K562 (cell line): ENCODE data around the gene PNP. TPM values are rescaled to one million over a fixed set of nuclear protein-coding genes. Genes with fewer than 3 reads are reported as not detected.
A peak's percentile ranks its signal among the peaks of the same experiment; 100 is the strongest.

Experiments used
- ASH1L ChIP-seq: fragments of 450-650 bp; IDR thresholded peaks from 2 replicates; pipeline ENCODE4 v1.6.1; 2018; ENCODE audit warnings: borderline replicate concordance, mild to moderate bottlenecking, low read depth; ENCODE audit not compliant: partially characterized antibody
- ATF3 ChIP-seq, 2 experiments: fragments of 450-650 bp in 1 of 2; sonication (generic) in 1 of 2; formaldehyde crosslinking in 1 of 2; IDR thresholded peaks in 1 of 2; conservative IDR thresholded peaks in 1 of 2; 2 replicates each; pipeline versions ENCODE4 v1.6.1 to v1.8.1; 2016 to 2023; ENCODE audit warnings: mild to moderate bottlenecking in 2 of 2, moderate library complexity in 2 of 2, inconsistent platforms in 1 of 2, missing genetic modification reagents in 1 of 2
- CBX2 ChIP-seq: fragments of 200-600 bp; sonication (generic); IDR thresholded peaks from one replicate; pipeline ENCODE4 v1.6.1; 2012; ENCODE audit warnings: mild to moderate bottlenecking, low read length, inconsistent platforms; ENCODE audit not compliant: insufficient read depth, poor library complexity, severe bottlenecking
- CREM ChIP-seq: IDR thresholded peaks from 2 replicates; pipeline ENCODE4 v1.6.1; 2014; ENCODE audit warnings: antibody characterized with exemption, low read depth
- CUX1 ChIP-seq: fragments of 200-800 bp; sonication (Bioruptor generic); IDR thresholded peaks from 2 replicates; pipeline ENCODE4 v1.6.1; 2016; ENCODE audit warnings: missing genetic modification characterization, missing compliant biosample characterization
- ETV6 ChIP-seq, 3 experiments: fragments of 150-350 bp in 1 of 3; sonication (generic) in 1 of 3; formaldehyde crosslinking in 1 of 3; IDR thresholded peaks; 2 replicates each; pipeline versions ENCODE4 v1.6.1 to v1.8.0; 2014 to 2022; ENCODE audit warnings: borderline replicate concordance in 2 of 3, low read depth in 2 of 3, antibody characterized with exemption in 1 of 3, low read length in 1 of 3, mild to moderate bottlenecking in 1 of 3, missing genetic modification reagents in 1 of 3
- HMBOX1 ChIP-seq: sonication (generic); IDR thresholded peaks from 2 replicates; pipeline ENCODE4 v1.6.1; 2016
- L3MBTL2 ChIP-seq: fragments of 450-650 bp; IDR thresholded peaks from 2 replicates; pipeline ENCODE4 v1.6.1; 2016; ENCODE audit warnings: mild to moderate bottlenecking, moderate library complexity
- NELFE ChIP-seq: IDR thresholded peaks from 2 replicates; pipeline ENCODE4 v1.6.1; 2011; ENCODE audit warnings: mild to moderate bottlenecking; ENCODE audit not compliant: insufficient read depth, insufficient read length
- PHB2 ChIP-seq: fragments of 450-650 bp; IDR thresholded peaks from 2 replicates; pipeline ENCODE4 v1.6.1; 2017; ENCODE audit warnings: low read depth
- RBBP5 ChIP-seq: fragments of 200-600 bp; sonication (generic); IDR thresholded peaks from 2 replicates; pipeline ENCODE4 v1.6.1; 2012; ENCODE audit warnings: borderline replicate concordance, mild to moderate bottlenecking, low read length, control low read depth, inconsistent platforms; ENCODE audit not compliant: insufficient read depth, poor library complexity, severe bottlenecking
- RBM39 ChIP-seq: fragments of 200-400 bp; formaldehyde crosslinking; optimal IDR thresholded peaks from 2 replicates; pipeline ENCODE3; 2018; ENCODE audit warnings: low read depth, low read length
- SMAD4 ChIP-seq: fragments of 250-450 bp; sonication (Bioruptor Pico); conservative IDR thresholded peaks from 2 replicates; pipeline ENCODE4 v1.8.0; 2021; ENCODE audit warnings: inconsistent platforms, mild to moderate bottlenecking, moderate library complexity
- ZNF274 ChIP-seq: IDR thresholded peaks from 2 replicates; pipeline ENCODE4 v1.6.1; 2011; ENCODE audit warnings: low read depth, mild to moderate bottlenecking, low read length, moderate library complexity, borderline replicate concordance
- polyA plus RNA-seq, 8 experiments: library from polyadenylated mRNA; depleted of rRNA in 4 of 8; stranded (reverse) in 5 of 8; unstranded in 3 of 8; fragments of >200 nt; fragmentation: Nextera tagmentation in 2 of 8; fragmentation: Illumina TruSeq in 1 of 8; extraction: Ambion mirVana in 2 of 8; extraction: Trizol in 1 of 8; gene quantifications; 2 replicates each; pipeline versions ENCODE4 v1.2.1 to v1.2.3, GENCODE V29; 2011 to 2014; ENCODE audit warnings: inconsistent platforms in 1 of 8, missing spikeins in 1 of 8
- total RNA-seq, 7 experiments: library from RNA; depleted of rRNA in 6 of 7; stranded (reverse); fragments of >200 nt in 6 of 7; fragmentation: Illumina TruSeq in 2 of 7; extraction: Trizol in 2 of 7; gene quantifications; 2 replicates each; pipeline versions ENCODE4 v1.2.1 to v1.2.3, GENCODE V29; 2011 to 2021; ENCODE audit warnings: low replicate concordance in 1 of 7
- TF ChIP-seq, protein P1 (sequence below), 2 experiments: fragments of 450-650 bp; conservative IDR thresholded peaks; 2 replicates each; pipeline ENCODE4 v1.6.1; 2017; ENCODE audit warnings: mild to moderate bottlenecking in 2 of 2, moderate library complexity in 2 of 2

The PNP gene
- total and polyA plus RNA-seq, 9 of the 15 experiments (the other 6 are each of a cell fraction or from before 2014, with no cell fraction given) = 92.5 to 288 (median 137) TPM

DNA sequence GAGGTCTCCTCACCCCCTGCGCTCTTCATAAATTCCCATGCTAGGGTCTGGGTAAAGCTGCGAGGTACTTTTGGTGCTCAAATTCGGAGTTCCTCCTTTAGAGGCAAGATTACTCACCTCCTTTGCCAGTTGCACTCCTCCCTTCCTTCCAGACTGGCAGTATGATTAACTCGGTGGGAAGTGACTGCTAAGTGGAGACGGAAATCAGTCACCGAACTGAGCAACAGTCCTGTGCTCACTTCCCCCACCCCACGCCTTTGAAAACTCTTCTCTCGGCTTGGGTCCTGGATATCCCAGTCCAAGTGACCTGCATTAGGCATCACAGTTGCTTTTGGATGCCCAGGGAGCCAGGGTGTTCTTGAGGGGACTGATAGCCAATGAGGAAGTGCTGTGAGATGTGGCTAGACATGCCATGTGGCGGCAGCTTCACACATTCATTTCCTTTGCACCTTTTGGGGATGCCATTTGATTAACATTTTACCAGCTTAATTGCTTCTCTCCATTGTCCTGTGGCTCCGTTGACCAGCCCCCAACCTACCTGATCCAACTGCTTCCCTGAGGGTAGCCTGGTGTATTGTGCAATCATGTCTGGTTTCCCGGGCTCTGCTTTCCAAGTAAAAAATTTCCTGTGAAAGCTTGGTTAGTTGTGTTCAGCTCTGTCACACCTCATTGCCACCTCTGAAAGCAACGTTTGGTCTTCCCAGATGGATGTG, 840 bp downstream of the PNP start (continued):
- TF ChIP-seq CUX1 (CRISPR knock-in tag) (no peak), ZNF274 (no peak), CREM (0 out of 2 replicates have a peak, but pooled peaks have one; percentile 2), CBX2 (no peak), ETV6 (IDR thresholded peaks at IDR 0.05; ENCODE audit: borderline replicate concordance in 1 of 2, low read depth in 2 of 2, low read length in 1 of 2) (peak in 1 of 2 experiments; percentile 40; a peak in 2 of 4 replicates), ETV6 (CRISPR knock-in tag; IDR thresholded peaks at IDR 0.05; ENCODE audit: borderline replicate concordance) (no peak), ATF3 (IDR thresholded peaks at IDR 0.05) (0 out of 2 replicates have a peak, but pooled peaks have one; percentile 23), ATF3 (CRISPR knock-in tag; conservative IDR thresholded peaks at IDR 0.05) (no peak), HMBOX1 (0 out of 2 replicates have a peak, but pooled peaks have one; percentile 15), SMAD4 (CRISPR knock-in tag) (0 out of 2 replicates have a peak, but pooled peaks have one; percentile 15), RBM39 (no peak), ASH1L (no peak), L3MBTL2 (peak; percentile 51), RBBP5 (peak; percentile 8), NELFE (no peak), PHB2 (no peak)
- TF ChIP-seq, protein P1, sequence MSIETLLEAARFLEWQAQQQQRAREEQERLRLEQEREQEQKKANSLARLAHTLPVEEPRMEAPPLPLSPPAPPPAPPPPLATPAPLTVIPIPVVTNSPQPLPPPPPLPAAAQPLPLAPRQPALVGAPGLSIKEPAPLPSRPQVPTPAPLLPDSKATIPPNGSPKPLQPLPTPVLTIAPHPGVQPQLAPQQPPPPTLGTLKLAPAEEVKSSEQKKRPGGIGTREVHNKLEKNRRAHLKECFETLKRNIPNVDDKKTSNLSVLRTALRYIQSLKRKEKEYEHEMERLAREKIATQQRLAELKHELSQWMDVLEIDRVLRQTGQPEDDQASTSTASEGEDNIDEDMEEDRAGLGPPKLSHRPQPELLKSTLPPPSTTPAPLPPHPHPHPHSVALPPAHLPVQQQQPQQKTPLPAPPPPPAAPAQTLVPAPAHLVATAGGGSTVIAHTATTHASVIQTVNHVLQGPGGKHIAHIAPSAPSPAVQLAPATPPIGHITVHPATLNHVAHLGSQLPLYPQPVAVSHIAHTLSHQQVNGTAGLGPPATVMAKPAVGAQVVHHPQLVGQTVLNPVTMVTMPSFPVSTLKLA (conservative IDR thresholded peaks at IDR 0.05) = no peak
